Measurements from ENCODE around the gene GINM1.

Gene GINM1

GRCh38 chr6:149566410-149567193 is 427 bp downstream of the GINM1 start:
- POLR2A ChIA-PET: interaction anchor here (0.6 to 1.8 kb wide), 9 partner anchors 9 to 151 kb away, joined by 3 to 16 read pairs (median 3); partner anchors contain the start of genes LATS1 and PPIL4

GRCh38 chr6:149567194-149567586 is 1.0 kb downstream of the GINM1 start:
- ChIA-PET CTCF (no interaction called here), POLR2A (no interaction called here)
- TF ChIP-seq PKNOX1 (IDR thresholded peaks at IDR 0.05): no peak
- no peak for TF ChIP-seq FOXM1 (IDR thresholded peaks at IDR 0.05; ENCODE audit: borderline replicate concordance)
- TF ChIP-seq TARDBP (IDR thresholded peaks at IDR 0.05): no peak
- no peak for TF ChIP-seq ZNF384 (IDR thresholded peaks at IDR 0.05)
- TF ChIP-seq SUZ12 (IDR thresholded peaks at IDR 0.05): no peak
- no peak for TF ChIP-seq ELF4 (IDR thresholded peaks at IDR 0.05)
- no peak for TF ChIP-seq CTBP1 (IDR thresholded peaks at IDR 0.05; ENCODE audit: borderline replicate concordance)
- no peak for TF ChIP-seq LEF1 (IDR thresholded peaks at IDR 0.05; ENCODE audit: borderline replicate concordance)
- TF ChIP-seq L3MBTL2 (conservative IDR thresholded peaks at IDR 0.05): no peak
- no peak for TF ChIP-seq HDGF (IDR thresholded peaks at IDR 0.05; ENCODE audit: borderline replicate concordance)
- no peak for TF ChIP-seq BHLHE40 (IDR thresholded peaks at IDR 0.05; ENCODE audit: borderline replicate concordance)
- TF ChIP-seq SP1 (IDR thresholded peaks at IDR 0.05): no peak
- TF ChIP-seq NFRKB (IDR thresholded peaks at IDR 0.05): no peak
- no peak for TF ChIP-seq FOXK2 (IDR thresholded peaks at IDR 0.05)
- no peak for TF ChIP-seq ARNT (IDR thresholded peaks at IDR 0.05)
- TF ChIP-seq FOXA1 (IDR thresholded peaks at IDR 0.05): no peak
- DNase-seq (ENCODE audit: extremely low spot score): no peak

More at GRCh38 chr6:149566410-149567193, 427 bp downstream of the GINM1 start:
- CTCF ChIA-PET: no interaction called here
- peak; percentile 47 for DNase-seq (ENCODE audit: extremely low spot score)
- TF ChIP-seq FOXK2 (IDR thresholded peaks at IDR 0.05) (no peak), L3MBTL2 (conservative IDR thresholded peaks at IDR 0.05) (peak; percentile 75)

- POLR2A ChIA-PET: no interaction called here
- DNase-seq (ENCODE audit: extremely low spot score): no peak
Measured at GRCh38 chr6:149567945-149568585, 1.9 kb downstream of the GINM1 start.

GRCh38 chr6:149580880-149581279 is 14.7 kb downstream of the GINM1 start:
- ChIA-PET POLR2A (no interaction called here), CTCF (no interaction called here)
- TF ChIP-seq CTBP1 (IDR thresholded peaks at IDR 0.05; ENCODE audit: borderline replicate concordance): no peak
- TF ChIP-seq ZNF384 (IDR thresholded peaks at IDR 0.05): no peak
- TF ChIP-seq FOXM1 (IDR thresholded peaks at IDR 0.05; ENCODE audit: borderline replicate concordance): no peak
- no peak for TF ChIP-seq SP1 (IDR thresholded peaks at IDR 0.05)
- TF ChIP-seq HDGF (IDR thresholded peaks at IDR 0.05; ENCODE audit: borderline replicate concordance): no peak
- no peak for TF ChIP-seq TARDBP (IDR thresholded peaks at IDR 0.05)
- TF ChIP-seq ARNT (IDR thresholded peaks at IDR 0.05): no peak
- TF ChIP-seq ELF4 (IDR thresholded peaks at IDR 0.05): no peak
- no peak for TF ChIP-seq L3MBTL2 (conservative IDR thresholded peaks at IDR 0.05)
- no peak for TF ChIP-seq PKNOX1 (IDR thresholded peaks at IDR 0.05)
- no peak for TF ChIP-seq LEF1 (IDR thresholded peaks at IDR 0.05; ENCODE audit: borderline replicate concordance)
- no peak for TF ChIP-seq FOXA1 (IDR thresholded peaks at IDR 0.05)
- TF ChIP-seq FOXK2 (IDR thresholded peaks at IDR 0.05): no peak
- TF ChIP-seq SUZ12 (IDR thresholded peaks at IDR 0.05): no peak
- no peak for TF ChIP-seq BHLHE40 (IDR thresholded peaks at IDR 0.05; ENCODE audit: borderline replicate concordance)
- TF ChIP-seq NFRKB (IDR thresholded peaks at IDR 0.05): no peak
- DNase-seq (ENCODE audit: extremely low spot score): no peak

More at GRCh38 chr6:149567945-149568585, 1.9 kb downstream of the GINM1 start:
- CTCF ChIA-PET: no interaction called here
- TF ChIP-seq LEF1 (IDR thresholded peaks at IDR 0.05; ENCODE audit: borderline replicate concordance): no peak
- no peak for TF ChIP-seq BHLHE40 (IDR thresholded peaks at IDR 0.05; ENCODE audit: borderline replicate concordance)
- TF ChIP-seq L3MBTL2 (conservative IDR thresholded peaks at IDR 0.05): no peak
- no peak for TF ChIP-seq HDGF (IDR thresholded peaks at IDR 0.05; ENCODE audit: borderline replicate concordance)
- no peak for TF ChIP-seq FOXK2 (IDR thresholded peaks at IDR 0.05)
- TF ChIP-seq FOXM1 (IDR thresholded peaks at IDR 0.05; ENCODE audit: borderline replicate concordance): no peak
- TF ChIP-seq SUZ12 (IDR thresholded peaks at IDR 0.05): no peak
- TF ChIP-seq NFRKB (IDR thresholded peaks at IDR 0.05): no peak
- TF ChIP-seq CTBP1 (IDR thresholded peaks at IDR 0.05; ENCODE audit: borderline replicate concordance): no peak
- TF ChIP-seq FOXA1 (IDR thresholded peaks at IDR 0.05): no peak

- TF ChIP-seq ZNF384 (IDR thresholded peaks at IDR 0.05) (no peak), FOXM1 (IDR thresholded peaks at IDR 0.05; ENCODE audit: borderline replicate concordance) (no peak), HDGF (IDR thresholded peaks at IDR 0.05; ENCODE audit: borderline replicate concordance) (no peak), BHLHE40 (IDR thresholded peaks at IDR 0.05; ENCODE audit: borderline replicate concordance) (no peak), NFRKB (IDR thresholded peaks at IDR 0.05) (no peak), ELF4 (IDR thresholded peaks at IDR 0.05) (no peak), CTBP1 (IDR thresholded peaks at IDR 0.05; ENCODE audit: borderline replicate concordance) (no peak), TARDBP (IDR thresholded peaks at IDR 0.05) (no peak), SUZ12 (IDR thresholded peaks at IDR 0.05) (no peak), PKNOX1 (IDR thresholded peaks at IDR 0.05) (no peak), LEF1 (IDR thresholded peaks at IDR 0.05; ENCODE audit: borderline replicate concordance) (no peak), FOXK2 (IDR thresholded peaks at IDR 0.05) (no peak), SP1 (IDR thresholded peaks at IDR 0.05) (no peak), FOXA1 (IDR thresholded peaks at IDR 0.05) (no peak), ARNT (IDR thresholded peaks at IDR 0.05) (no peak), L3MBTL2 (conservative IDR thresholded peaks at IDR 0.05) (no peak)
- CTCF ChIA-PET: no interaction called here
- POLR2A ChIA-PET: no interaction called here
- no peak for DNase-seq (ENCODE audit: extremely low spot score)
Measured at GRCh38 chr6:149581349-149581748, 15.2 kb downstream of the GINM1 start.

Measured in HEK293T (cell line).